Mesodermal cell (in vitro differentiated cells): Measurements from ENCODE around the gene CCN2.

ENCODE experiments used
- H3K27ac ChIP-seq: 2 replicates; pipeline ENCODE4 v1.7.0; 2013; ENCODE audit warnings: mild to moderate bottlenecking, low read depth, low read length, moderate library complexity; ENCODE audit not compliant: severe bottlenecking
- H3K36me3 ChIP-seq: 2 replicates; pipeline ENCODE4 v1.7.1; 2013; ENCODE audit warnings: mild to moderate bottlenecking, low read length, moderate library complexity; ENCODE audit not compliant: control insufficient read depth, insufficient read depth
- H3K4me1 ChIP-seq: one replicate; pipeline ENCODE4 v1.7.1; 2013; ENCODE audit warnings: mild to moderate bottlenecking, low read length; ENCODE audit not compliant: insufficient read depth, control insufficient read depth, poor library complexity, severe bottlenecking
- H3K4me3 ChIP-seq: 2 replicates; pipeline ENCODE4 v1.7.0; 2013; ENCODE audit warnings: low read length, control low read depth, mild to moderate bottlenecking; ENCODE audit not compliant: insufficient read depth, poor library complexity, severe bottlenecking; ENCODE audit errors: extremely low read depth
- H3K9me3 ChIP-seq: 2 replicates; pipeline ENCODE4 v1.7.1; 2013; ENCODE audit warnings: mild to moderate bottlenecking, low read length, moderate library complexity; ENCODE audit not compliant: control insufficient read depth
- WGBS, 2 experiments: methylation state at CpG; one replicate each; pipeline ENCODE4 v1.1.5; 2013; ENCODE audit warnings: missing lambda C conversion rate in 2 of 2; ENCODE audit not compliant: insufficient coverage in 2 of 2; 5-methylcytosine and 5-hydroxymethylcytosine counted together

Gene CCN2

DNA sequence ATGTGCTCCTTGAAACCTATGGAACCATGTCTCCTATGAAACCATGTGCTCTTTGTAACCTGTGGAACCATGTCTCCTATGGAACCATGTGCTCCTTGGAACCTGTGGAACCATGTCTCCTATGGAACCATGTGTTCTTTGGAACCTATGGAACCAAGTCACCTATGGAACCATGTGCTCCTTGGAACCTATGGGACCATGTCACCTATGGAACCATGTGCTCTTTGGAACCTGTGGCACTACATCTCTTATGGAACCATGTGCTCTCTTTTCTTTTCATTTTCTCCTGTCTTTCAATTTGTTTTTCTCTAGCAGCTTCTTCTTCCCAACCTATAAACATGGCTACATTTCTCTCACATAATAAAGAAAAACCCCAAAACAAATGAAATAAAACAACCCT is 11.9 kb upstream of the CCN2 start:
- H3K9me3 ChIP-seq, result no peaks in the 10 kb centered on the region
- H3K4me1 ChIP-seq, result no peaks in the 10 kb centered on the region
- no peak overlapping the region for H3K27ac ChIP-seq
- H3K36me3 ChIP-seq, result no peaks in the 10 kb centered on the region
- H3K4me3 ChIP-seq, result no peak overlapping the region

DNA sequence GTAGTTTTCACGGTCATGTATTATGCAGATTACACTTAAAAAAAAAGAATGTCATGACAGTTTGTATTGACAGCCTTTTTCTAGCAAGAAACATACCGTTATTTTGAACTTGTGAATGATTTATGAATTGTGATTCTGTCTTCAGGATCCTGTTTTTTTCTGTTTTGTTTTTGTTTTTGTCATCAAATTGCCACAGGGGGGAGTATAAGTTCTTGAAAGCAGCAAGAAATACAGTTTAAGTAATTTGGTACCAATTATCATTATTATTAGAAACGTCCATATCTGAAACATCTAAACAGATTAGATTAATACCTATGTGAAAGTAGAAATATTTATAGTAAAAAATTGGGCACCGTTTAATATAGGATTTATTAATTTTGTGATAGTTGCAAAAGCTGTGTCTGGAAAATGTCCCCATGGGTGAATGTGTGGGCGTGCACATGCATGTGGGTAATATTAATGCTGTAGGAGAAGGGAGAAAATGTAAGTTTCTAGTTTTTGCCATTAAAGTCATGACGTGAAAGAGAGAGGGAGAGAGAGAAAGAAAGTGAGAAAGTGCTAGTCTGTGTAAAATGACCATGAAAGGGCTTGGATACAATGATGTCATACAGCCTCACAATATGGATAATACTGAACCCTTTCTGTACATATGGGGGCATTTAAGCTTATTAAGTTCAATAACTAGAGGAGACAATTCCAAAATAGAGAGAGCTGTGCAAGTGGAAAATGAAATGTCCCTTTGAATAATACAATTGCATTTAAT is 9.4 kb upstream of the CCN2 start:
- no peaks in the 10 kb centered on the region for H3K4me1 ChIP-seq
- WGBS, 2 experiments, result 78 to 80% methylated on average over 3 of the region's 6 CpGs
- no peaks in the 10 kb centered on the region for H3K36me3 ChIP-seq
- H3K27ac ChIP-seq, result no peak overlapping the region
- H3K4me3 ChIP-seq, result no peak overlapping the region
- no peaks in the 10 kb centered on the region for H3K9me3 ChIP-seq

DNA sequence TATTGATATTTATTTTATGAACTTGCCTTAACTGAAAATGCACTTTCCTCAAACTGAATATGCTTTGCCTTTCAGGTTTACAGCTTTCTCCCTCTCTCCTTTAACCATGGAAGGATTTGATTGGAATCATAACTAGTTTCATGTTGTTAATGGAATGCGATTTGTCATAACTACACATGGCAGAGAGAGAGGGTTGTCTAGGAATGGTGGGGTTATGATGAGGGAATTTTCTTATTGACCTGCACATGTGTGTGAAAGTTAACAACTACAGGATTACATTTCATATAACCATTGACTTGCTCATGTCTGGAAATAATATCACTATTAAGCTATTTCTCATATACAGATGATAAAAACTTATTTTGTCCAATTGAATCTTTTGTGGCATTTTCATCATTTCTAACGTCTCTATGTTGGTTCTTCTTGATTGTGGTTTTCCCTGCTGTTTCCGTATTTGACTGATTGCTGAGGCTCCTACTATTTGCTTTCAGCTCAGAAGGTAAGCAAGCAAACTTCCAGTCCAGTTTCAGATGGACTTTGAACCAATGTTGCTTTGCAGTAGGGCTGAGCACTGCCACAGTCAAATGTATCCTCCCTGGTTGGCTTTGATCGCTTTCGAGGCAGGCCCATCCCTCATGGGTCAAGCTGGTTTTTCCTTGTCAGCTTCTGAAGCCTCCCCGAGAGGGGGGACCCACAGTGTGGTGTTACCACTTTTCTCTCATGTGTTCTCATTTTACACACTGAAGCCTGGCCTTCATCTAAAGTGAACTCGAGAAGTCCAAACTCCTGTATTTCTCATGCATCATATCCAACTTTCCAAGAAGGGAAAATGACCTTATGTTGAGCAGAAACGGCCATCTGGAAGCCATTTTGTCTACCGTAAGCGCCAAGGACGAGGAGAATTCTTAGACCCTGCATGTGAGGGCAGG is 7.6 kb upstream of the CCN2 start:
- Histone ChIP-seq H3K27ac (no peak overlapping the region), H3K9me3 (no peaks in the 10 kb centered on the region), H3K4me1 (peaks cover 10% of the 10 kb centered on the region), H3K4me3 (no peak overlapping the region), H3K36me3 (no peaks in the 10 kb centered on the region)
- 86 to 92% methylated on average over 4 to 8 of the region's 11 CpGs for WGBS, 2 experiments

DNA sequence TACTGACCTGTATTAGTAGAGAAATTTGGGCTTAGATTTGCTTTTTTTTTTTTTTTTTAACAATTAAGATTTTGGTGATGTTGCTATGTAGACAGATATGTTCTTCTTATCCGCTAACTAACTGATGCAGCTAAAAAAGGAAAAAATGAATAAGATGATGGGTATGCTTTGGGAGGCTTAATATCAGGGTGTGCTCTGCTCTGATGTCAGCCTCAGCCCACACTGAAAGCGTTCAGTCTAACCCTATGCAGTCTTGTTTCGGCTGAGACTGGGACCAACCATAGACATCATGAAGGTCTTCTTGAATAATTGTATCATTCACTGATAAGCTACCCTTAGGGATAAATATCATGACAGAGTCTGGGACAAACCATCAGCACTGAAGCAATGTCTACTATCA is 6.9 kb upstream of the CCN2 start:
- Histone ChIP-seq H3K4me3 (no peak overlapping the region), H3K27ac (no peak overlapping the region), H3K36me3 (no peaks in the 10 kb centered on the region), H3K9me3 (no peaks in the 10 kb centered on the region), H3K4me1 (peaks cover 16% of the 10 kb centered on the region)
- 81 to 100% methylated on average over 1 to 2 of the region's 3 CpGs for WGBS, 2 experiments

- Histone ChIP-seq H3K4me1 (peaks cover 32% of the 10 kb centered on the region), H3K4me3 (no peak overlapping the region), H3K27ac (no peak overlapping the region), H3K9me3 (no peaks in the 10 kb centered on the region), H3K36me3 (no peaks in the 10 kb centered on the region)
- WGBS, 2 experiments, result 100% methylated on average over 1 of the region's 1 CpG; no CpG with 5 or more reads in 1 of the 2 experiments
Measured at GRCh38 chr6:131955876-131956275, 4.7 kb upstream of the CCN2 start.

- no CpG with 5 or more reads among the region's 6 CpGs for WGBS, 2 experiments
- Histone ChIP-seq H3K36me3 (peaks cover 1% of the 10 kb centered on the region), H3K4me1 (peaks cover 32% of the 10 kb centered on the region), H3K27ac (no peak overlapping the region), H3K4me3 (no peak overlapping the region), H3K9me3 (no peaks in the 10 kb centered on the region)
Measured at GRCh38 chr6:131955192-131955591, 4.0 kb upstream of the CCN2 start.

GRCh38 chr6:131954775-131955107 is 3.6 kb upstream of the CCN2 start:
- Histone ChIP-seq H3K4me1 (peaks cover 32% of the 10 kb centered on the region), H3K4me3 (no peak overlapping the region), H3K27ac (peak overlapping the region; percentile 94), H3K36me3 (peaks cover 6% of the 10 kb centered on the region), H3K9me3 (no peaks in the 10 kb centered on the region)
- WGBS, 2 experiments, result 52 to 60% methylated on average over 3 to 4 of the region's 7 CpGs

- Histone ChIP-seq H3K4me1 (peaks cover 32% of the 10 kb centered on the region), H3K27ac (peak overlapping the region; percentile 94), H3K9me3 (no peaks in the 10 kb centered on the region), H3K4me3 (no peak overlapping the region), H3K36me3 (peaks cover 11% of the 10 kb centered on the region)
- WGBS, 2 experiments, result 40 to 78% methylated on average over 1 of the region's 3 CpGs
Measured at GRCh38 chr6:131954059-131954774, 3.0 kb upstream of the CCN2 start.

- Histone ChIP-seq H3K9me3 (no peaks in the 10 kb centered on the region), H3K4me3 (no peak overlapping the region), H3K4me1 (peaks cover 32% of the 10 kb centered on the region), H3K27ac (no peak overlapping the region), H3K36me3 (peaks cover 23% of the 10 kb centered on the region)
- 83% methylated on average over 1 of the region's 4 CpGs; no CpG with 5 or more reads in 1 of the 2 experiments for WGBS, 2 experiments
Measured at GRCh38 chr6:131952886-131953509, 1.8 kb upstream of the CCN2 start.

GRCh38 chr6:131951576-131952230 is 531 bp upstream of the CCN2 start:
- peak overlapping the region; percentile 73 for H3K4me3 ChIP-seq
- H3K4me1 ChIP-seq, result peaks cover 32% of the 10 kb centered on the region
- peaks cover 23% of the 10 kb centered on the region for H3K36me3 ChIP-seq
- peak overlapping the region; percentile 94 for H3K27ac ChIP-seq
- no peaks in the 10 kb centered on the region for H3K9me3 ChIP-seq
- WGBS, 2 experiments, result 19 to 27% methylated on average over 3 of the region's 8 CpGs
